Stimulated activated CD8-positive, alpha-beta memory T cell treated with anti-CD3 and anti-CD28 coated beads, Interleukin-15, amount 100 ng/mL, for 1 hour (primary cell): ENCODE data around the gene PSAT1.

Experiments
- DNase-seq: peaks from one replicate; pipeline ENCODE4 v3.0.0-alpha.2; 2020; ENCODE audit warnings: low read depth

The PSAT1 gene

GRCh38 chr9:78292716-78293497, 4.0 kb upstream of the PSAT1 start:
- no peak for DNase-seq

- DNase-seq = no peak
These were observed 2.4 kb upstream of the PSAT1 start for GRCh38 chr9:78294290-78295176.

- no peak for DNase-seq
These were observed 1.7 kb upstream of the PSAT1 start for GRCh38 chr9:78295177-78295575.

GRCh38 chr9:78295731-78296130, 1.2 kb upstream of the PSAT1 start:
- no peak for DNase-seq

GRCh38 chr9:78296201-78296892, 578 bp upstream of the PSAT1 start:
- DNase-seq = no peak

- no peak for DNase-seq
These were observed 692 bp downstream of the PSAT1 start for GRCh38 chr9:78297672-78297961.

GRCh38 chr9:78298046-78298765, 1.3 kb downstream of the PSAT1 start:
- DNase-seq = no peak

- DNase-seq = no peak
These were observed 3.3 kb downstream of the PSAT1 start for GRCh38 chr9:78300209-78300608.

- no peak for DNase-seq
These were observed 4.5 kb downstream of the PSAT1 start for GRCh38 chr9:78301466-78301865.

- no peak for DNase-seq
These were observed 6.6 kb downstream of the PSAT1 start for GRCh38 chr9:78303377-78304062.

- DNase-seq = no peak
These were observed 7.4 kb downstream of the PSAT1 start for GRCh38 chr9:78304357-78304756.

- DNase-seq = no peak
These were observed 9.5 kb downstream of the PSAT1 start for GRCh38 chr9:78306222-78307076.

GRCh38 chr9:78307360-78307759, 10.4 kb downstream of the PSAT1 start:
- no peak for DNase-seq

- DNase-seq = no peak
These were observed 12.1 kb downstream of the PSAT1 start for GRCh38 chr9:78309066-78309465.

- DNase-seq = no peak
These were observed 14.2 kb downstream of the PSAT1 start for GRCh38 chr9:78311075-78311474.

- DNase-seq = no peak
These were observed 15.1 kb downstream of the PSAT1 start for GRCh38 chr9:78311886-78312524.

- DNase-seq = no peak
These were observed 17.6 kb downstream of the PSAT1 start for GRCh38 chr9:78314550-78314949.

- no peak for DNase-seq
These were observed 18.3 kb downstream of the PSAT1 start for GRCh38 chr9:78314953-78315870.
